GM18511 (cell line): ENCODE results near the gene AGAP1.

Experiments
- ATAC-seq: cut with Tn5 transposase; IDR thresholded peaks from one replicate; pipeline ENCODE4 v1.9.1; 2021; ENCODE audit warnings: mild to moderate bottlenecking, moderate library complexity; ENCODE audit not compliant: unreplicated experiment

The AGAP1 gene

GRCh38 chr2:235486729-235487128 lies 7.1 kb upstream of the AGAP1 start:
- ATAC-seq: no peak

- no peak for ATAC-seq
Observed at GRCh38 chr2:235489897-235490296, 3.9 kb upstream of the AGAP1 start.

GRCh38 chr2:235492850-235493344 lies 946 bp upstream of the AGAP1 start:
- no peak for ATAC-seq

GRCh38 chr2:235493402-235493774 lies 455 bp upstream of the AGAP1 start:
- no peak for ATAC-seq

- no peak for ATAC-seq
Observed at GRCh38 chr2:235494716-235495372, 1.0 kb downstream of the AGAP1 start.

GRCh38 chr2:235495373-235496238 lies 1.8 kb downstream of the AGAP1 start:
- ATAC-seq: no peak

- no peak for ATAC-seq
Observed at GRCh38 chr2:235496239-235496621, 2.4 kb downstream of the AGAP1 start.

- no peak for ATAC-seq
Observed at GRCh38 chr2:235497096-235497495, 3.3 kb downstream of the AGAP1 start.

GRCh38 chr2:235498541-235498940 lies 4.7 kb downstream of the AGAP1 start:
- ATAC-seq: no peak

GRCh38 chr2:235498946-235499812 lies 5.3 kb downstream of the AGAP1 start:
- no peak for ATAC-seq

GRCh38 chr2:235500110-235500760 lies 6.4 kb downstream of the AGAP1 start:
- ATAC-seq: no peak

GRCh38 chr2:235500761-235501672 lies 7.2 kb downstream of the AGAP1 start:
- ATAC-seq: no peak

DNA sequence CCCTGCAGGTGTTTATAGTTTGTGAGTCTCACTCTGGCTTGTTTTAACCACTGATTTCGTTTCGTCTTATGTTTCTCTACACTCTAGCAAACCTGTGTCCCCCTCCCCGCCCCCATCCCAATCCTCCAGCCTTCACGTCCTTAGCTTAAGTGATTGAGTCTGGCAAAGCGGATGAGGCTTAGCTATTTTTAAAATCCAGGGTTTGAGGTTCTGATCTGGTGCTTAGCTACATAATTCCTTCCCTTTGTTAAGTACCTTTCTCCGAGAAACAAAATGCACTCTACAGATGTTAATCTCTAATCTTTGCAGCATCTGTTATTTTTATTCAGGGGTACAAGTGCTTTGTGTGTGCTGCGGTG lies 7.8 kb downstream of the AGAP1 start:
- ATAC-seq: no peak

- no peak for ATAC-seq
Observed at GRCh38 chr2:235502336-235502735, 8.5 kb downstream of the AGAP1 start.

DNA sequence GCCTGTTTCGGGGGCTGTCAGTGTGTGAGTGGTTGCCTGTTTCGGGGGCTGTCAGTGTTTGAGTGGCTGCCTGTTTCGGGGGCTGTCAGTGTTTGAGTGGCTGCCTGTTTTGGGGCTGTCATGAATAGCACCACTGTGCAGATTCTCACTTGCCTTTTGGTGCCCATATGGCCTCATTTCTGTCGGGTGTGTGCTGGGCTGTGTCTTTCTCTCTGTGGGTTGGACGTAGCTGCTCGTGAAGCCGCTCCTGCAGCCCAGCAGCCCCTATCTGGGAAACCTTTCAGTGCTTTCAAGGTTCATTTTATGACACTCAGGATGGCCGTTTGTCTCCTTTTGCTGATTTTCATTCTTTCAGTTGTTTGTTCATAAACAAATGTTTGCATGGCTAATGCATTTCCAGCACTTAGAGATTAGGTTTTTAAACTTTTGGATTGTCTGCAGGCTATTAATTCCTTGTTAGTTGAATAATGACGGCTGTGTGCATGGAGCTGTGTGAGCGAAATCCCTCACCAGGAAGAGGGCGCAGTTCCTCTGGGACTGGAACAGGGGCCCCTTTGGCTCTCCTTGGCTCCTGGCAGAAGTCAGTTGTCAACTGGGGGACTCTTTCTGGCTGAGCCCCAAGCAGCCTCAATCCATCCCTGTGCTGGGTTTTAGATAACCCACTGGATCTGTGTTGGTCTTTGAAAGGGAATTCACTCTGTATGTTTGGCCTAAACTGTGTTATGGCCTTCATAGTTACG lies 10.8 kb downstream of the AGAP1 start:
- ATAC-seq: no peak

GRCh38 chr2:235505181-235505741 lies 11.4 kb downstream of the AGAP1 start:
- ATAC-seq: no peak

- no peak for ATAC-seq
Observed at GRCh38 chr2:235506291-235506996, 12.6 kb downstream of the AGAP1 start.

DNA sequence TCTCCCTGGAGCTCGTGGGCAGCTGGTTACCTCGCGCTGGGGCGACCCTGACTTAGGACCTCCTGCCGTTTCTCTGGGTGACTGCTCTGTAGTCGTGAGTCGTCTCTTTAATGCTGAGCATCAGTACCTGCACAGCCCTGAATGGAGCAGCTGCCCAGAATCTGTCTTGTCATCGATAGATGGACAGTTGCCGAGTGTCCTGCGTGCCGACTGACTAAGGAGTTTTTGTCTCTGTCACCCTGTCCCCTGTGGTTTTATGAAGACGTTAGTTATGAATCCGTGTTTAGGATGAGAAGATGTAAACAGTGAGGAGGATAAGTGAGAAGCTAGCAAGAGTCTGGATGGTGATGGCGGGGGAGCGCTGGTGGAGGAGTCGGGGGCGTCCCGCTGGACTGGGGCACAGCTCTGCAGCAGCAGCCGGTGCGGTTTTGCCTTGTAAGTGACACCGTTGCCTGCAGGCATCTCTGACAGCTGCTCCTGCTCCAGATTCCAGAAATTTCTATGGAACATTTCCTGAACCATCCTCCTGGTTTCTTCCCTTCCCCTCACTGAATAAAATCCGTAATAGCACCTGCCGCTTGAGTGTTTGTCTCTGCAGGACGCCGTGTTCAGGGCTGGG lies 13.3 kb downstream of the AGAP1 start:
- no peak for ATAC-seq
